OCI-LY3 (cell line): Measurements from ENCODE around the gene PPP2R5C.

Experiments used
- H2AFZ ChIP-seq: fragments of 200-600, 300-600 bp; shearing (Covaris generic); 2 replicates; pipeline ENCODE4 v1.6.0; 2014; ENCODE audit warnings: antibody characterized with exemption, low read depth, low read length
- H3K27ac ChIP-seq: fragments of 200-600, 300-600 bp; sonication (generic); 2 replicates; pipeline ENCODE4 v1.5.1; 2014; ENCODE audit warnings: mild to moderate bottlenecking, low read length, moderate library complexity, mixed read lengths
- H3K27me3 ChIP-seq: fragments of 200-600, 300-600 bp; sonication (generic); 2 replicates; pipeline ENCODE4 v1.6.1; 2014; ENCODE audit warnings: low read depth, low read length, mixed read lengths
- H3K36me3 ChIP-seq: fragments of 200-600, 300-600 bp; sonication (generic); replicated peaks from 2 replicates; pipeline ENCODE3; 2014; ENCODE audit warnings: low read depth, low read length, mixed read lengths
- H3K4me1 ChIP-seq: fragments of 300-600, 200-600 bp; sonication (generic); 2 replicates; pipeline ENCODE4 v1.6.1; 2014; ENCODE audit warnings: low read length, mixed read lengths
- H3K4me2 ChIP-seq: fragments of 200-600, 300-600 bp; sonication (generic); 2 replicates; pipeline ENCODE4 v1.6.1; 2014; ENCODE audit warnings: low read length, mixed read lengths
- H3K4me3 ChIP-seq: fragments of 300-600, 200-600 bp; sonication (generic); 2 replicates; pipeline ENCODE4 v1.5.1; 2014; ENCODE audit warnings: antibody characterized with exemption, mild to moderate bottlenecking, low read length, moderate library complexity
- H3K79me2 ChIP-seq: fragments of 300-600, 200-600 bp; shearing (Covaris generic); 2 replicates; pipeline ENCODE4 v1.6.1; 2014; ENCODE audit warnings: mild to moderate bottlenecking, low read length, mixed read lengths
- H3K9ac ChIP-seq: fragments of 300-600, 200-600 bp; shearing (Covaris generic); 2 replicates; pipeline ENCODE4 v1.6.0; 2014; ENCODE audit warnings: mild to moderate bottlenecking, low read length, moderate library complexity
- H3K9me3 ChIP-seq: fragments of 200-600, 300-600 bp; shearing (Covaris generic); 2 replicates; pipeline ENCODE4 v1.6.1; 2014; ENCODE audit warnings: low read length, mixed read lengths; ENCODE audit not compliant: insufficient read depth
- H4K20me1 ChIP-seq: fragments of 200-600, 300-600 bp; sonication (generic); 2 replicates; pipeline ENCODE4 v1.6.1; 2016; ENCODE audit warnings: low read length, mixed read lengths; ENCODE audit not compliant: insufficient read depth
- CTCF ChIP-seq: fragments of 200-600, 300-600 bp; sonication (generic); IDR thresholded peaks from 2 replicates; pipeline ENCODE4 v1.5.1; 2014; ENCODE audit warnings: antibody characterized with exemption, low read length, low read depth
- EZH2phosphoT487 ChIP-seq: fragments of 200-600 bp; shearing (Covaris generic); IDR thresholded peaks from 2 replicates; pipeline ENCODE4 v1.6.1; 2018; ENCODE audit warnings: antibody characterized with exemption, mixed run types, low read depth

PPP2R5C gene

DNA sequence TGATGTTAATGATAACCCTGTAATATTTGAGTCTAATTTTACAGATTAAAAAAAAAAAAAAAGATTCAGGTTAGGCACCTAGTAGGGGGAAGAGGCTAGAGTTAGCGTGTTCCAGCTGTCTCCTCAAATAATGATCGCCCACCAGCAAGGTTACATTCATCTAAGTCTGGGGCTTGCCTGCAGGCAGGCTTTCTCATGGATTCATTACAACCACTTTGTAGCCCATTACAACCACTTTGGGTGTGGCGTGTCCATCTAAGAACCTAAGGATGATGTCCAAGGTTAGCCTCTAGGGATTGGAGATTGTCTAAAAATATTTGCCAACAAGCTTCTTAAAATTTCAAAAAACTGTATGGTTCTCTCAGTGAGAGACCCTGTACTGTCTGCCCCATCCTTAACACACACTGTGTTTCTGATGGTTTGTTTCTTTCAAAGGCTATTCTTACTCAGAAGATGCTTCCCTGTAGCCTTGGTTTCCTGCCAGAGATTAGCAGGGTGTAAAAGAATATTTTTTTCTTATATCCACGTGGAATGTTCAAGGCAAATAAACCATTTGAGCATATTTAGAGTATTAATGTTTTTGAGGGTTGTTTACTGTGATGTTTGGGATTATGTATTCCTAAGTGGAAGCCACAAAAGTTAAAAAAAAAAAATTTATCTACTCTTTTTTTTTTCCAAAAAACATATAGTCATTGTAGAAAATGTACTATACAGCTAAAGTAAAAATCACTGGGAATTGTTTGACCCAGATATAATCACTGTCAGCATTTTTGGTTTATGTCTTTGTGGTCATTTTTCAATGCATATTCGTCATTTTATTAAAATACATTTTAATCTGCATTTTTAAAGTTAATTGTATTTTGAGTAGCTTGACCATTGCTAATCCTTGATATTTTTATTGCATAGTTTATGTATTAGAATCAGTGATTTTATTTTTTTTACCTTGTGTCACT, 204.5 kb downstream of the PPP2R5C start:
- peak overlapping the region; percentile 95 for H3K4me3 ChIP-seq
- H3K4me1 ChIP-seq = peaks cover 33% of the 10 kb centered on the region
- H3K36me3 ChIP-seq = peaks cover 12% of the 10 kb centered on the region
- no peaks in the 10 kb centered on the region for H3K9me3 ChIP-seq
- TF ChIP-seq CTCF = no peak
- no peak for TF ChIP-seq EZH2phosphoT487
- no peak overlapping the region for H2AFZ ChIP-seq
- peak overlapping the region; percentile 90 for H3K9ac ChIP-seq
- H3K27ac ChIP-seq = no peak overlapping the region
- peak overlapping the region; percentile 82 for H3K4me2 ChIP-seq
- H4K20me1 ChIP-seq = peaks cover 17% of the 10 kb centered on the region; the same call in 1 of the 2 replicates
- H3K27me3 ChIP-seq = no peaks in the 10 kb centered on the region
- H3K79me2 ChIP-seq = peaks cover 63% of the 10 kb centered on the region

GRCh38 chr14:101966742-101967141, 205.2 kb downstream of the PPP2R5C start:
- H3K4me3 ChIP-seq = no peak overlapping the region
- peaks cover 17% of the 10 kb centered on the region for H4K20me1 ChIP-seq
- H3K27ac ChIP-seq = no peak overlapping the region
- H3K79me2 ChIP-seq = peaks cover 70% of the 10 kb centered on the region
- H2AFZ ChIP-seq = no peak overlapping the region
- H3K27me3 ChIP-seq = no peaks in the 10 kb centered on the region
- TF ChIP-seq CTCF = no peak
- TF ChIP-seq EZH2phosphoT487 = no peak
- no peak overlapping the region for H3K9ac ChIP-seq
- H3K9me3 ChIP-seq = no peaks in the 10 kb centered on the region
- peaks cover 29% of the 10 kb centered on the region for H3K4me1 ChIP-seq
- H3K4me2 ChIP-seq = peak overlapping the region; percentile 82; the same call in 1 of the 2 replicates
- peaks cover 12% of the 10 kb centered on the region for H3K36me3 ChIP-seq

DNA sequence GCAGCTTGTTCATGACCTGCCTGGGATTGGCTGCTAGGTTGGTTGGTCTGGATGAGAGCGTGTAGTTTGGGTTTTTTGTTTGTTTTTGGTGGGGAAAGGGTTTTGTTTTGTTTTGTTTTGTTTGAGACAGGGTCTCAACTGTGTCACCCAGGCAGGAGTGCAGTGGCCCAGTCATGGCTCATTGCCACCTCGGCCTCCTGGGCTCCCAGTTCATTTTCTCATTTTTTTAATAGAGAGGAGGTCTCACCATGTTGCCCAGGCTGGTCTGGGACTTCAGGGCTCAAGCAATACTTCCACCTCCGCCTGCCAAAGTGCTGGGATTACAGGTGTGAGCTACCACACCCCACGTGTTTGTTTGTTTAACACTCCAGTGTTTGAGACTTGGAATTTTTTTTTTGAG, 206.7 kb downstream of the PPP2R5C start:
- peaks cover 26% of the 10 kb centered on the region for H4K20me1 ChIP-seq
- no peak overlapping the region for H3K9ac ChIP-seq
- H3K27ac ChIP-seq = no peak overlapping the region
- no peak overlapping the region for H3K4me2 ChIP-seq
- no peaks in the 10 kb centered on the region for H3K27me3 ChIP-seq
- H3K4me1 ChIP-seq = peaks cover 23% of the 10 kb centered on the region
- peaks cover 12% of the 10 kb centered on the region for H3K36me3 ChIP-seq
- no peak overlapping the region for H3K4me3 ChIP-seq
- peaks cover 84% of the 10 kb centered on the region for H3K79me2 ChIP-seq
- no peaks in the 10 kb centered on the region for H3K9me3 ChIP-seq
- no peak for TF ChIP-seq EZH2phosphoT487
- TF ChIP-seq CTCF = no peak
- H2AFZ ChIP-seq = no peak overlapping the region

GRCh38 chr14:101969481-101969880, 208.0 kb downstream of the PPP2R5C start:
- H3K27me3 ChIP-seq = no peaks in the 10 kb centered on the region
- H3K27ac ChIP-seq = peak overlapping the region; percentile 15; the same call in 1 of the 2 replicates
- peaks cover 12% of the 10 kb centered on the region for H3K36me3 ChIP-seq
- no peak overlapping the region for H2AFZ ChIP-seq
- no peak for TF ChIP-seq CTCF
- no peak for TF ChIP-seq EZH2phosphoT487
- peaks cover 26% of the 10 kb centered on the region for H4K20me1 ChIP-seq
- peaks cover 18% of the 10 kb centered on the region for H3K4me1 ChIP-seq
- peaks cover 95% of the 10 kb centered on the region for H3K79me2 ChIP-seq
- H3K4me2 ChIP-seq = peak overlapping the region; percentile 3; the same call in 1 of the 2 replicates
- no peak overlapping the region for H3K9ac ChIP-seq
- H3K4me3 ChIP-seq = no peak overlapping the region
- H3K9me3 ChIP-seq = no peaks in the 10 kb centered on the region
